H1 (cell line): ENCODE measurements around the gene NRXN3. TPM values are rescaled to one million over a fixed set of nuclear protein-coding genes. Genes with fewer than 3 reads are reported as not detected.

Experiments used
- CTCF ChIA-PET: fragments of 300-600 bp; sonication (Branson Sonifier 250); formaldehyde crosslinking; loops from one replicate; lab custom pipeline; 2021; ENCODE audit not compliant: partially characterized antibody; lab: Charles Lee
- POLR2A ChIA-PET: fragments of 300-600 bp; sonication (Branson Sonifier 250); formaldehyde crosslinking; loops from one replicate; lab custom pipeline; 2021; ENCODE audit warnings: inconsistent platforms; ENCODE audit not compliant: partially characterized antibody; lab: Charles Lee
- DNase-seq, 2 experiments: peaks; one replicate each; pipeline versions ENCODE4 v3.0.0 to v3.0.0-alpha.2; 2010 to 2022; ENCODE audit warnings: low spot score in 2 of 2, low read depth in 1 of 2, mixed read lengths in 1 of 2
- FAIRE-seq: peaks from 2 replicates; lab custom pipeline; 2011; peaks lifted over from hg19 to GRCh38; lab: Jason Lieb, UNC
- H2AFZ ChIP-seq: 2 replicates; pipeline ENCODE4 v1.8.1; 2012; ENCODE audit warnings: low read length, inconsistent platforms
- H2AK5ac ChIP-seq: 2 replicates; pipeline ENCODE4 v1.6.1; 2013; ENCODE audit warnings: low read depth, low read length
- H2BK120ac ChIP-seq: replicated peaks from 2 replicates; pipeline ENCODE3; 2013; ENCODE audit warnings: low read depth, low read length, inconsistent platforms
- H2BK12ac ChIP-seq: 2 replicates; pipeline ENCODE4 v1.6.1; 2013; ENCODE audit warnings: low read depth, low read length
- H2BK15ac ChIP-seq: 2 replicates; pipeline ENCODE4 v1.6.1; 2013; ENCODE audit warnings: low read length
- H2BK20ac ChIP-seq: 2 replicates; pipeline ENCODE4 v1.6.1; 2013; ENCODE audit warnings: low read length
- H2BK5ac ChIP-seq: 2 replicates; pipeline ENCODE4 v1.6.1; 2013; ENCODE audit warnings: low read depth, low read length
- H3K14ac ChIP-seq: 2 replicates; pipeline ENCODE4 v1.6.1; 2013; ENCODE audit warnings: inconsistent platforms; ENCODE audit not compliant: insufficient read length
- H3K18ac ChIP-seq: 2 replicates; pipeline ENCODE4 v1.6.1; 2013; ENCODE audit warnings: low read length; ENCODE audit errors: extremely low read depth
- H3K23ac ChIP-seq: 2 replicates; pipeline ENCODE4 v1.6.1; 2013; ENCODE audit warnings: inconsistent platforms; ENCODE audit not compliant: insufficient read length
- H3K23me2 ChIP-seq: 2 replicates; pipeline ENCODE4 v1.6.1; 2013; ENCODE audit warnings: low read depth, low read length
- H3K27ac ChIP-seq: 2 replicates; pipeline ENCODE4 v1.6.1; 2011; ENCODE audit warnings: low read depth, low read length, inconsistent platforms
- H3K27me3 ChIP-seq, 4 experiments: replicated peaks in 1 of 4; 1 replicate in 1 of 4; 2 replicates in 3 of 4; pipeline versions ENCODE4 v1.6.1 to v1.8.1; 2011 to 2013; ENCODE audit warnings: low read length in 3 of 4, mild to moderate bottlenecking in 3 of 4, inconsistent platforms in 2 of 4, mixed read lengths in 2 of 4, moderate library complexity in 1 of 4; ENCODE audit not compliant: control insufficient read depth in 3 of 4, insufficient read depth in 3 of 4; ENCODE audit errors: extremely low read depth in 1 of 4
- H3K36me3 ChIP-seq, 4 experiments: 2 replicates each; pipeline versions ENCODE4 v1.6.1 to v1.8.1; 2011 to 2013; ENCODE audit warnings: mild to moderate bottlenecking in 4 of 4, low read length in 3 of 4, moderate library complexity in 2 of 4, control low read depth in 1 of 4, inconsistent platforms in 1 of 4; ENCODE audit not compliant: insufficient read depth in 4 of 4, control insufficient read depth in 2 of 4
- H3K4ac ChIP-seq: replicated peaks from 2 replicates; pipeline ENCODE3; 2013; ENCODE audit warnings: low read length, low read depth, mixed read lengths, inconsistent platforms; ENCODE audit not compliant: insufficient read length
- H3K4me1 ChIP-seq, 4 experiments: replicated peaks in 1 of 4; 1 replicate in 1 of 4; 2 replicates in 3 of 4; pipeline versions ENCODE4 v1.6.1 to v1.8.1; 2011 to 2013; ENCODE audit warnings: low read length in 3 of 4, inconsistent platforms in 2 of 4, mixed read lengths in 1 of 4; ENCODE audit not compliant: insufficient read depth in 4 of 4, control insufficient read depth in 3 of 4
- H3K4me2 ChIP-seq, 2 experiments: 2 replicates each; pipeline versions ENCODE4 v1.6.1 to v1.8.1; 2011 to 2013; ENCODE audit warnings: low read depth in 2 of 2, low read length in 2 of 2, control low read depth in 1 of 2, inconsistent platforms in 1 of 2, mild to moderate bottlenecking in 1 of 2; ENCODE audit not compliant: insufficient read depth in 1 of 2
- H3K4me3 ChIP-seq, 4 experiments: fragments of 200-600, 300-600 bp in 1 of 4; sonication (generic), shearing (Covaris generic), sonication (Bioruptor Twin) in 1 of 4; 2 replicates each; pipeline versions ENCODE4 v1.5.1 to v1.8.1; 2011 to 2016; ENCODE audit warnings: low read length in 4 of 4, low read depth in 3 of 4, control low read depth in 2 of 4, inconsistent platforms in 2 of 4, mild to moderate bottlenecking in 2 of 4, mixed read lengths in 1 of 4, moderate library complexity in 1 of 4; ENCODE audit not compliant: insufficient read depth in 2 of 4; ENCODE audit errors: extremely low read depth in 1 of 4
- H3K56ac ChIP-seq: replicated peaks from 2 replicates; pipeline ENCODE3; 2013; ENCODE audit warnings: low read depth, mild to moderate bottlenecking, mixed read lengths, low read length, inconsistent platforms; ENCODE audit not compliant: insufficient read length
- H3K79me1 ChIP-seq: 2 replicates; pipeline ENCODE4 v1.6.1; 2013; ENCODE audit warnings: low read depth, low read length, control low read depth
- H3K79me2 ChIP-seq, 2 experiments: 2 replicates each; pipeline versions ENCODE4 v1.6.1 to v1.8.1; 2012 to 2013; ENCODE audit warnings: low read length in 2 of 2, mild to moderate bottlenecking in 2 of 2, inconsistent platforms in 1 of 2; ENCODE audit not compliant: insufficient read depth in 2 of 2, control insufficient read depth in 1 of 2
- H3K9ac ChIP-seq, 4 experiments: replicated peaks in 1 of 4; 1 replicate in 1 of 4; 2 replicates in 3 of 4; pipeline versions ENCODE4 v1.6.1 to v1.8.1; 2011 to 2013; ENCODE audit warnings: low read depth in 3 of 4, low read length in 3 of 4, control low read depth in 2 of 4, mild to moderate bottlenecking in 2 of 4, moderate library complexity in 2 of 4, inconsistent platforms in 1 of 4; ENCODE audit errors: extremely low read depth in 1 of 4
- H3K9me3 ChIP-seq, 2 experiments: 2 replicates each; pipeline versions ENCODE4 v1.6.1 to v1.8.1; 2012 to 2013; ENCODE audit warnings: mild to moderate bottlenecking in 2 of 2, moderate library complexity in 2 of 2, control low read depth in 1 of 2, inconsistent platforms in 1 of 2, low read depth in 1 of 2, low read length in 1 of 2, mixed read lengths in 1 of 2; ENCODE audit not compliant: insufficient read depth in 2 of 2
- H4K20me1 ChIP-seq, 2 experiments: replicated peaks in 1 of 2; 2 replicates each; pipeline versions ENCODE3 to v1.8.1; 2011 to 2013; ENCODE audit warnings: inconsistent platforms in 2 of 2, low read length in 2 of 2, mild to moderate bottlenecking in 1 of 2; ENCODE audit not compliant: insufficient read depth in 2 of 2, control insufficient read depth in 1 of 2
- H4K5ac ChIP-seq: 2 replicates; pipeline ENCODE4 v1.6.1; 2013; ENCODE audit warnings: low read length, low read depth, mixed read lengths, inconsistent platforms; ENCODE audit not compliant: insufficient read length
- H4K8ac ChIP-seq: 2 replicates; pipeline ENCODE4 v1.8.0; 2013; ENCODE audit warnings: mild to moderate bottlenecking, moderate library complexity, low read length, inconsistent platforms; ENCODE audit not compliant: insufficient read depth; ENCODE audit errors: extremely low read depth
- H4K91ac ChIP-seq: replicated peaks from 2 replicates; pipeline ENCODE3; 2013; ENCODE audit warnings: low read length, mixed read lengths, inconsistent platforms; ENCODE audit not compliant: insufficient read length
- CBX8 ChIP-seq: fragments of 300-800, 300-1000 bp; sonication (generic); IDR thresholded peaks from 2 replicates; pipeline ENCODE4 v1.7.1; 2016; ENCODE audit warnings: low read depth, low read length, borderline replicate concordance
- GABPA ChIP-seq: IDR thresholded peaks from 2 replicates; pipeline ENCODE4 v1.6.1; 2011; ENCODE audit warnings: mild to moderate bottlenecking, low read length, moderate library complexity, borderline replicate concordance; ENCODE audit not compliant: insufficient read depth
- JUND ChIP-seq: IDR thresholded peaks from 2 replicates; pipeline ENCODE4 v1.6.1; 2011; ENCODE audit warnings: mild to moderate bottlenecking, improper control_type of control experiment, low read length
- KDM1A ChIP-seq: fragments of 200-600, 300-600 bp; sonication (generic); IDR thresholded peaks from 2 replicates; pipeline ENCODE4 v1.7.1; 2016; ENCODE audit warnings: mild to moderate bottlenecking, low read length, borderline replicate concordance
- KDM5A ChIP-seq: fragments of 200-600 bp; IDR thresholded peaks from 2 replicates; pipeline ENCODE4 v1.7.1; 2012; ENCODE audit warnings: mild to moderate bottlenecking, low read length, inconsistent platforms, mixed read lengths
- MAFK ChIP-seq: IDR thresholded peaks from 2 replicates; pipeline ENCODE4 v1.6.1; 2012; ENCODE audit warnings: low read depth, mild to moderate bottlenecking, improper control_type of control experiment, low read length
- POLR2A ChIP-seq, 2 experiments: IDR thresholded peaks; 1 replicate in 1 of 2; 2 replicates in 1 of 2; pipeline ENCODE4 v1.6.1; 2011; ENCODE audit warnings: low read depth in 2 of 2, low read length in 2 of 2, mild to moderate bottlenecking in 2 of 2; ENCODE audit errors: control extremely low read depth in 1 of 2
- RBBP5 ChIP-seq: IDR thresholded peaks from 2 replicates; pipeline ENCODE4 v1.7.1; 2012; ENCODE audit warnings: low read depth, mild to moderate bottlenecking, inconsistent platforms, low read length, moderate library complexity, borderline replicate concordance
- polyA plus RNA-seq, 7 experiments: library from polyadenylated mRNA; depleted of rRNA in 3 of 7; stranded (reverse) in 5 of 7; unstranded in 2 of 7; fragments of >200 nt in 5 of 7; fragments of 200-250 nt in 2 of 7; gene quantifications; 1 replicate in 5 of 7; 2 replicates in 1 of 7; 4 replicates in 1 of 7; pipeline versions ENCODE4 v1.2.1 to v1.2.3, GENCODE V29; 2011 to 2013; ENCODE audit warnings: missing spikeins in 2 of 7, mixed read lengths in 2 of 7
- total RNA-seq: library from RNA; stranded (reverse); fragmentation: NEBNext Ultra II Directional; extraction: Animal tissue kit (Norgen Biotek cat#: 25700); gene quantifications from 2 replicates; pipeline ENCODE4 v1.2.1, GENCODE V29; 2021

NRXN3 gene
- total and polyA plus RNA-seq, 2 of the 8 experiments (the other 6 are each of a cell fraction or from before 2014, with no cell fraction given) = 2.6 to 4.1 TPM

- Histone ChIP-seq H2BK120ac (no peak overlapping the region), H3K23ac (no peak overlapping the region), H4K91ac (no peak overlapping the region), H3K4ac (no peak overlapping the region), H3K79me1 (no peaks in the 10 kb centered on the region), H3K18ac (no peak overlapping the region), H2AK5ac (no peak overlapping the region), H3K56ac (no peak overlapping the region), H2BK20ac (no peak overlapping the region), H3K79me2 (no peaks in the 10 kb centered on the region), H2BK15ac (no peak overlapping the region), H3K4me2 (no peak overlapping the region), H3K9ac (no peak overlapping the region), H3K27me3 (no peaks in the 10 kb centered on the region), H4K5ac (no peak overlapping the region), H4K20me1 (no peaks in the 10 kb centered on the region), H3K4me1 (no peaks in the 10 kb centered on the region), H3K23me2 (no peaks in the 10 kb centered on the region; the same call in 1 of the 2 replicates), H2BK12ac (no peak overlapping the region), H3K27ac (no peak overlapping the region), H2AFZ (no peak overlapping the region), H4K8ac (no peak overlapping the region), H3K4me3 (no peak overlapping the region), H3K36me3 (no peaks in the 10 kb centered on the region), H3K14ac (no peak overlapping the region), H2BK5ac (no peak overlapping the region), H3K9me3 (no peaks in the 10 kb centered on the region)
- DNase-seq = no peak
- no peak for FAIRE-seq
- ChIA-PET POLR2A (no interaction called here), CTCF (interaction anchor here (1.4 kb wide), 1 partner anchor 13 kb away, joined by 4 read pairs; no protein-coding TSS in a partner anchor)
- TF ChIP-seq POLR2A (IDR thresholded peaks at IDR 0.05; ENCODE audit: control extremely low read depth in 1 of 2, low read depth in 2 of 2, low read length in 2 of 2) = no peak
- no peak for TF ChIP-seq KDM1A
- TF ChIP-seq MAFK = no peak
- TF ChIP-seq JUND = no peak
- TF ChIP-seq GABPA = no peak
- TF ChIP-seq CBX8 = no peak
- no peak for TF ChIP-seq RBBP5
- no peak for TF ChIP-seq KDM5A
These were observed 906.3 kb downstream of the NRXN3 start for GRCh38 chr14:79076428-79076827.
